BE2C (cell line): ENCODE measurements around the gene MAPK4.

Source experiments
- DNase-seq: peaks from one replicate; pipeline ENCODE4 v3.0.0-alpha.2; 2020
- H3K27me3 ChIP-seq: fragments of 250-450 bp; sonication (Bioruptor Pico); 2 replicates; pipeline ENCODE4 v1.5.1; 2020; ENCODE audit warnings: mild to moderate bottlenecking
- H3K36me3 ChIP-seq: fragments of 250-450 bp; sonication (Bioruptor Pico); 2 replicates; pipeline ENCODE4 v1.5.1; 2020; ENCODE audit warnings: mild to moderate bottlenecking
- H3K4me1 ChIP-seq: fragments of 250-450 bp; sonication (Bioruptor Pico); 2 replicates; pipeline ENCODE4 v1.5.1; 2020
- H3K4me3 ChIP-seq: 2 replicates; pipeline ENCODE4 v1.5.1; 2011; ENCODE audit warnings: low read depth, low read length
- H3K9me3 ChIP-seq: fragments of 250-450 bp; sonication (Bioruptor Pico); 2 replicates; pipeline ENCODE4 v1.5.1; 2020
- TF ChIP-seq, protein P1 (sequence below): IDR thresholded peaks from 2 replicates; pipeline ENCODE4 v1.5.1; 2012; ENCODE audit warnings: mild to moderate bottlenecking, low read depth, low read length

The MAPK4 gene

GRCh38 chr18:50748243-50749229 is 188.6 kb downstream of the MAPK4 start:
- Histone ChIP-seq H3K36me3 (no peaks in the 10 kb centered on the region), H3K4me3 (no peak overlapping the region), H3K9me3 (no peaks in the 10 kb centered on the region), H3K27me3 (no peaks in the 10 kb centered on the region), H3K4me1 (0 out of 2 replicates have a peak, but pooled peaks cover 4% of the 10 kb centered on the region)
- TF ChIP-seq, protein P1, sequence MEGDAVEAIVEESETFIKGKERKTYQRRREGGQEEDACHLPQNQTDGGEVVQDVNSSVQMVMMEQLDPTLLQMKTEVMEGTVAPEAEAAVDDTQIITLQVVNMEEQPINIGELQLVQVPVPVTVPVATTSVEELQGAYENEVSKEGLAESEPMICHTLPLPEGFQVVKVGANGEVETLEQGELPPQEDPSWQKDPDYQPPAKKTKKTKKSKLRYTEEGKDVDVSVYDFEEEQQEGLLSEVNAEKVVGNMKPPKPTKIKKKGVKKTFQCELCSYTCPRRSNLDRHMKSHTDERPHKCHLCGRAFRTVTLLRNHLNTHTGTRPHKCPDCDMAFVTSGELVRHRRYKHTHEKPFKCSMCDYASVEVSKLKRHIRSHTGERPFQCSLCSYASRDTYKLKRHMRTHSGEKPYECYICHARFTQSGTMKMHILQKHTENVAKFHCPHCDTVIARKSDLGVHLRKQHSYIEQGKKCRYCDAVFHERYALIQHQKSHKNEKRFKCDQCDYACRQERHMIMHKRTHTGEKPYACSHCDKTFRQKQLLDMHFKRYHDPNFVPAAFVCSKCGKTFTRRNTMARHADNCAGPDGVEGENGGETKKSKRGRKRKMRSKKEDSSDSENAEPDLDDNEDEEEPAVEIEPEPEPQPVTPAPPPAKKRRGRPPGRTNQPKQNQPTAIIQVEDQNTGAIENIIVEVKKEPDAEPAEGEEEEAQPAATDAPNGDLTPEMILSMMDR = no peak
- no peak for DNase-seq

GRCh38 chr18:50749421-50749820 is 189.5 kb downstream of the MAPK4 start:
- no peaks in the 10 kb centered on the region for H3K36me3 ChIP-seq
- 0 out of 2 replicates have a peak, but pooled peaks cover 4% of the 10 kb centered on the region for H3K4me1 ChIP-seq
- H3K27me3 ChIP-seq = no peaks in the 10 kb centered on the region
- no peak for DNase-seq
- no peak overlapping the region for H3K4me3 ChIP-seq
- TF ChIP-seq, protein P1 = no peak
- H3K9me3 ChIP-seq = no peaks in the 10 kb centered on the region

DNA sequence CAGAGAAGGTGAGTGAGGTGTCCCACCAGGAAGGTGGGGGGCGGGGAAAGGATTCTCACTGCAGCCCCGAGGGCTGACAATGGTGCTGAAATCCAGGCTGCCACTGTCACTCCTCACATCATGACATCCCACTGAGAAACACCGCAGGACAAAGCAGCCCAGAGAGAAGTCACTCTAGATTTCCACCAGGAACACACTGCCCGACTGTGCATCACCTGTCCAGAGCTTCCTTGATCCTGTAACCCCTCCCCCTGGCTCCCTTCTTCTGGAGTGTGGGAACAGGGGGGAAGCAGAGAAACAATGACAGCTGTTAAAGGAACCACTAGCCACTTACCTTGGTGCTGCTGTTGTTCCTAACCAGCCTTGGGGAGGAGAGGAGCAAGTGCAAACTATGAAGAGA is 190.1 kb downstream of the MAPK4 start:
- Histone ChIP-seq H3K9me3 (no peaks in the 10 kb centered on the region), H3K36me3 (no peaks in the 10 kb centered on the region), H3K4me1 (0 out of 2 replicates have a peak, but pooled peaks cover 4% of the 10 kb centered on the region), H3K4me3 (no peak overlapping the region), H3K27me3 (no peaks in the 10 kb centered on the region)
- TF ChIP-seq, protein P1 = no peak
- no peak for DNase-seq

GRCh38 chr18:50750546-50750945 is 190.7 kb downstream of the MAPK4 start:
- Histone ChIP-seq H3K27me3 (no peaks in the 10 kb centered on the region), H3K36me3 (no peaks in the 10 kb centered on the region), H3K9me3 (no peaks in the 10 kb centered on the region), H3K4me1 (0 out of 2 replicates have a peak, but pooled peaks cover 4% of the 10 kb centered on the region), H3K4me3 (no peak overlapping the region)
- TF ChIP-seq, protein P1 = no peak
- no peak for DNase-seq

DNA sequence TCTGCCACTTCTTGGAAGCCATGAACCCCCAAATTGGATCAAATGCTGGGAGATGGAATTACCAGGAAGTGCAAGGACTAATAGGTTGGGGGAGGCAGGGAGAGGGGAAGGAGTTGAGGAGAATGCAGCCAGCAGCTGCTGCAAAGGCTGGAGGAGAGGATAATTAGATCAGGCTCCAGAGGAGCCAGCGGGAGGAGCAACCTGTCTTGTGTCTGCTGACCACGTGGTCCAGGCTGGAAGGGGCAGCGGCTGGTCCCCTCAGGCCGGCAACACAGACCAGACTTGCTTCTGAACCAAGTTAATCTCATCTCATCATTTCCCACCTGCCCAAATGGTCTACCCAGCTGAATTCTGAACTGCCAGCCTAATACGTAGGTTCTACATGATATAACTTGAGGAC is 191.6 kb downstream of the MAPK4 start:
- no peaks in the 10 kb centered on the region for H3K9me3 ChIP-seq
- no peaks in the 10 kb centered on the region for H3K27me3 ChIP-seq
- H3K4me1 ChIP-seq = 0 out of 2 replicates have a peak, but pooled peaks cover 4% of the 10 kb centered on the region
- TF ChIP-seq, protein P1 = no peak
- no peak overlapping the region for H3K4me3 ChIP-seq
- no peaks in the 10 kb centered on the region for H3K36me3 ChIP-seq
- peak; percentile 56 for DNase-seq

DNA sequence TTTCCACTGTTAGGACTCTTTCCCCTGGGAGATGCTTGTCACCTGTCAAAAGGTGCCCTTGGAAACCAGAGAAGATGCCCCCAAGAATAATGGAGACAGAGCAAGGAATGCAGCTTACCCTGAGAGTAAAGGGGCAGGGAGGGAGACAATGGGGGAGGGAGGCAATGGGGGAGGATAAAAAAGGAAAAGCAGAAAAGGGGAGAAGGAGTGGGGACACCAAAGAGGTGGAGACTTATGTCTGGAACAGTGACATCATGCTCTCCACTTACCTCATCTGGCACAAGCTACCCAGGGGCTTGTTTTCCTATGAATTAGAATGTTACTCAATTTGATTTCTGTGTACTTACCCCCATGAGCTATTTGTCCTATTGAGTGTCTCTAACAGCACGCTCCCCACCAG is 192.1 kb downstream of the MAPK4 start:
- Histone ChIP-seq H3K27me3 (no peaks in the 10 kb centered on the region), H3K4me3 (no peak overlapping the region), H3K36me3 (no peaks in the 10 kb centered on the region), H3K9me3 (no peaks in the 10 kb centered on the region), H3K4me1 (0 out of 2 replicates have a peak, but pooled peaks cover 4% of the 10 kb centered on the region)
- TF ChIP-seq, protein P1 = no peak
- DNase-seq = no peak
